Regular cardiac myocyte (primary cell): ENCODE results near the gene NFE2L3. TPM values are rescaled to one million over a fixed set of nuclear protein-coding genes. Genes with fewer than 3 reads are reported as not detected.

Experiments used
- total RNA-seq: library from RNA; depleted of rRNA; stranded (reverse); fragments of >200 nt; gene quantifications from 2 replicates; pipeline ENCODE4 v1.2.3, GENCODE V29; 2014

Gene NFE2L3, protein sequence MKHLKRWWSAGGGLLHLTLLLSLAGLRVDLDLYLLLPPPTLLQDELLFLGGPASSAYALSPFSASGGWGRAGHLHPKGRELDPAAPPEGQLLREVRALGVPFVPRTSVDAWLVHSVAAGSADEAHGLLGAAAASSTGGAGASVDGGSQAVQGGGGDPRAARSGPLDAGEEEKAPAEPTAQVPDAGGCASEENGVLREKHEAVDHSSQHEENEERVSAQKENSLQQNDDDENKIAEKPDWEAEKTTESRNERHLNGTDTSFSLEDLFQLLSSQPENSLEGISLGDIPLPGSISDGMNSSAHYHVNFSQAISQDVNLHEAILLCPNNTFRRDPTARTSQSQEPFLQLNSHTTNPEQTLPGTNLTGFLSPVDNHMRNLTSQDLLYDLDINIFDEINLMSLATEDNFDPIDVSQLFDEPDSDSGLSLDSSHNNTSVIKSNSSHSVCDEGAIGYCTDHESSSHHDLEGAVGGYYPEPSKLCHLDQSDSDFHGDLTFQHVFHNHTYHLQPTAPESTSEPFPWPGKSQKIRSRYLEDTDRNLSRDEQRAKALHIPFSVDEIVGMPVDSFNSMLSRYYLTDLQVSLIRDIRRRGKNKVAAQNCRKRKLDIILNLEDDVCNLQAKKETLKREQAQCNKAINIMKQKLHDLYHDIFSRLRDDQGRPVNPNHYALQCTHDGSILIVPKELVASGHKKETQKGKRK
- 1.2 and 5.6 TPM in 2 replicates for total RNA-seq

GRCh38 chr7:26151953-26152781 lies at the start of gene NFE2L3:
Gene NFE2L3 (plus strand): TSS chr7:26152198. CDS start chr7:26152499, 301 bp downstream.

DNA sequence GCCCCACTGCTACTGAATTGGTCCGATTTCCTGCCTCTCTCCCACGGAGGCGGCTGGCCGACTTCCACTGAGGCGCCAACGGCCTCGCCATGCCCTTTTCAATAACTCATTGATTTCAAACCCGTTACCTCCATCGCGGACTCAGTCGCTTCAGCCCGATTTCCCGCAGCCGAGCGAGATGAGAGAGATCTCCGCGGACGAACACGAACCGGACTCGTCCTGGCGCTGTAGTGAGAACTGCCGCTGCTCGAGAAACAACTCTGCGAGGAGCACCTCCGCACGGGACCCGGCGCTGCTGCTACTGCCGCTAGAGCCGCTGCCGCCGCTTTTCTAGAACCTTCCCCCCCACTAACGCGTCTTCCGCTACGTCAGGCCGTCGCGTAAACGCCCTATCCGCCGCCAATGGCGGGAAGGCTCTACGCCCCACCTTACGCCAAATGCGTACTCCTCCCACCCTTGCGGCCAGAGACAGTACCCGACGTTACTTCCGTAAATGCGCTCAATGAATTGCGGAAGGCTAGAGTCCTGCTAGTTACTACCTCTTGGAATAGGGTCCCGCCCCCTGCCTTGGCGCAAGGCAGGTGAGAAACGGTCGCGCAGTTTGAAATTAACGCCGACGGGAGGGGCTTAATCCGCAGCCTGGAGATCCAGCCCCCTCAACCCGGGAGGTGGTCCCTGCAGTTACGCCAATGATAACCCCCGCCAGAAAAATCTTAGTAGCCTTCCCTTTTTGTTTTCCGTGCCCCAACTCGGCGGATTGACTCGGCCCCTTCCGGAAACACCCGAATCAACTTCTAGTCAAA lies 48.6 kb downstream of the NFE2L3 start, which contains the start of gene HNRNPA2B1:
TSS of gene HNRNPA2B1 (minus strand) at position 303 of the 803 bp plus-strand sequence. CDS start at position 134, 169 bp downstream.

GRCh38 chr7:26201247-26202018 lies 49.4 kb downstream of the NFE2L3 start, which contains the start of gene CBX3:
Gene CBX3 (plus strand): TSS chr7:26201745. CDS start chr7:26202999, 1,254 bp downstream.

Other genes starting within 250 kb of the NFE2L3 start
- 49.0 and 187 TPM in 2 replicates for gene HNRNPA2B1, start 48.5 kb downstream of the NFE2L3 start, total RNA-seq
- gene CBX3, start 49.5 kb downstream of the NFE2L3 start, total RNA-seq = 97.8 and 150 TPM in 2 replicates
- gene SNX10, start 139.7 kb downstream of the NFE2L3 start, total RNA-seq = 0.19 and 0.28 TPM in 2 replicates